G401.6 (cell line): Measurements from ENCODE around the gene CREBRF.

Experiments
- FAIRE-seq: peaks from 2 replicates; lab custom pipeline; 2012; peaks lifted over from hg19 to GRCh38; lab: Jason Lieb, UNC

Gene CREBRF

DNA sequence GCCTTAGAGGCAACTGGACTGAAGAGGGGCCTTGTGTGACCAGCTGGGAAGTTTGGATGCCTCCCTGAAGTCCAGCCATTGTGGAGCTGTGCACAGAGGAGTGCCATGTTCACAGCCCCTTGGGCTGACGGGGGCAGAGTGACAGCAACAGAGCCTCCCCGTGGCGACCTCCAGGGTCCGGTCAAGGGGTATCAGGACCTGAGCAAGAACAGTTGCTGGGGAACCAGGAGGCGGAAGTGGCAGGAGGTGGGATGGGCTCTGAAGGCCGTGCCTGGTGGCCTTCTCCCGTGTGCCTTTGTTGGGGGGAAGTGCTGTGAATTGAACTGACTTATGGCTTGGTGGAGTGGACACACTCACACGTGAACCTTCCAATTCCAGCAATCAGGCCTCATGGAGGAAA, 102.2 kb downstream of the CREBRF start:
- FAIRE-seq, result no peak

DNA sequence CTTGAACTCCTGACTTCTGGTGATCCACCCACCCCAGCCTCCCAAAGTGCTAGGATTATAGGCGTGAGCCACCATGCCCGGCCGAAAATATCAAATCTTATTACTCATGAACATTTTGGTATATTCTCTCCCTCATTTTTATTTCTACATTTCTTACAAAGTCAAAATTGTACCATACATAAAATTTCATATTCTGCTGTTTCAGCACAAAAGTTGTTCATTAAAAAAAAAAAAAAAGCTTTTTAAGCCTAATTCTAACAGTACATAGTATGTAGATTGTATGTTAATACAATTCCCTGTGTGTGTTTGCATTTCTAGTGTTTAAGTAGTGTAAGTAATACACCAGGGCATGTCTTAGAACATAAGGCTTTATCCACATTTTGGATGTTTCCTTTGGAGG, 103.1 kb downstream of the CREBRF start:
- FAIRE-seq, result no peak

DNA sequence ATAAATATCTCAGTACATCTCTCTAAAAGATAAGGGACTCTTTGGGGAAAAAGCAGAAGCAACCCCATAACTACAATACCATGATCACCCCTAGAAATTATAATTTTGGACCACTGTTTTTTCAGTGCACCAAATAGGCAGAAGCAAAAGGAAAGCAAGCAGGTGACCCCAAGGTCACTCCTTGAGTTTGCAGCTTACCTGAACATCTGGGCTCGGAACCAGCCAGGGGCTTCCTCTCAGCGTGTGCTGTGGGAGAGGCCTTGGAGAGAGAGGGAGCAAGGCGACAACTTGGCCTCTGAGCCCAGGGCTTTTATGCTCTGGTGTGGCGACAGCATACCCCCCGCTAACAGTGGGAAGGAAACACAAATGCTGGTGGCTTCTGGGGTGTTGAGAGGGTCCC, 105.0 kb downstream of the CREBRF start:
- FAIRE-seq, result no peak

GRCh38 chr5:173163219-173163618, 107.1 kb downstream of the CREBRF start:
- FAIRE-seq, result no peak

- FAIRE-seq, result no peak
Observed at GRCh38 chr5:173165177-173166016, 109.2 kb downstream of the CREBRF start.

GRCh38 chr5:173172166-173172565, 116.0 kb downstream of the CREBRF start:
- FAIRE-seq, result no peak

DNA sequence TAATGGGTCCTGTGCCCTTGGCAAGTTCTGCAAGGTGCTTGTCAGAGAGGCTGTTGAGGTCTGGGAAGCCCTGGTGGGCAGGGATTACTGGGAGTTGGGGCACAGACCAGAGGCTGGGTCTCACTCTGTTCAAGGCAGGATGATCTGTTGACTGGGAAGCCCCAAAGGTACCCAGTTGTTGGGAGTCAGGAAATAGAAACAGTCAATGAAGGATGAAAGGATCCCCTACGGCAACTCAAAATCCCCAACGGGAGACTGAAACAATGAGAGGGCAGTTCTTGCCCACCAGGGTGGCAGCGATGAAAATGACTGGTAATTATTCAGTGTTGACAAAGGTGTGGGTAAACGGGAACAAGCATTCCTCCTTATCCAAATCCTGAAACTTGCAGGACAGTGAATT, 119.4 kb downstream of the CREBRF start:
- no peak for FAIRE-seq

GRCh38 chr5:173178369-173178910, 122.3 kb downstream of the CREBRF start:
- FAIRE-seq, result no peak

- no peak for FAIRE-seq
Observed at GRCh38 chr5:173180331-173180730, 124.2 kb downstream of the CREBRF start.

DNA sequence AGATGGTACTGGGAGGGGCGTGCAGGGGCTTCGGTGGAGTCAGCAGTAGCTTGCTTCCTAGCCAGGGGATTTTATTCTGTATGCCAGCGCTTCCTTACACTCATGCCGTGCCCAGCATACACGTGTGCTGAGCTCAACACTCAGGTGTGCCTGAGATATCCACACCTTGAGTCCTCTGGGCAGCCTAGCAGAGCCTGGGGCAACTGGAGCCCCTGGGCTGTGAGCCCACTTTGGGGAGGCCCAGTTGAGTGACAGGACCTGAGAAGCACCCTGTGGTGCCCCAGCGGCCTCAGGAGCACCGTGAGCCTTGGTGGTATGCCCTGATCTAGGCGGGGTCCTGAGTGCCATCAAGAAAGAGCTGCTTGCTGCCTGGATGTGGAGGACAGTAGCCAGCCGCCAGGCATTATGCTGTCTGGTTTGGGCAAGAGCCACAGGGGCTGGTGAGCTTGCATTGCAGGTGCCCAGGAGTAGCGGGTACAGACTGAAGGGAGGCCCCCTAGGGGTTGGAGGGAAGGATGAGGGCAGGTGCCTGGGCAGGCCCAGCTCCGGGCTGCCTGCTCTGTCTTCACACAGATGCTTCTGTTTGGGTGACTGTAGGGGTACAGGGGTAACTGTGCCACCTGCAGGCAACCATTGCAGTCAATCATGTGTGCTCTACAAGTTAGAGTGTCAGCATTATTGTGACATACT, 131.0 kb downstream of the CREBRF start:
- FAIRE-seq, result no peak

DNA sequence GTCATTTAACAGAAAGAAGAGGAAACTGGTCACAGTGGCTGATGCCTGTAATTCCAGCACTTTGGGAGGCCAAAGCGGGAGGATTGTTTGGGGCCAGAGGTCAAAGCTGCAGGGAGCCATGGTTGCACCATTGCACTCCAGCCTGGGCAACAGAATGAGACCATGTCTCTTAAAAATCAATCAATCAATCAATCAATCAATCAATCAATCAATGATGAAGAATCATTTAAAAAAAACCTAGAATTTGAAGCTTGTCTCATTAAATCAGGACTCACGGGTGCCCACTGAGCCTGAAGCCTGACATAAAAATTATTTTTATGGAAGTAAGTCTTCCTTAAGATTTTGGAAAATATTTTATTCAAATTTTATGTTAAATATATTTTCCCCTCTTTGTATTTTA, 132.1 kb downstream of the CREBRF start:
- no peak for FAIRE-seq
